Measurements from ENCODE around the gene ANKRD62. TPM values are rescaled to one million over a fixed set of nuclear protein-coding genes. Genes with fewer than 3 reads are reported as not detected.

The ANKRD62 gene
- total and polyA plus RNA-seq, 4 donors, result under 0.01 TPM; not detected in 3

GRCh38 chr18:12085786-12086185 lies 7.9 kb upstream of the ANKRD62 start:
- H3K4me3 ChIP-seq (ENCODE audit: low read depth in 1 of 3, low read length in 3 of 3), result no peak overlapping the region
- H3K9ac ChIP-seq (ENCODE audit: low read depth in 1 of 2, low read length in 2 of 2), result no peak overlapping the region
- TF ChIP-seq SP1 (IDR thresholded peaks at IDR 0.05) (no peak), RXRA (IDR thresholded peaks at IDR 0.05) (no peak), YY1 (IDR thresholded peaks at IDR 0.05) (no peak), MAX (IDR thresholded peaks at IDR 0.05) (no peak), GABPA (IDR thresholded peaks at IDR 0.05 in 1 of 2, conservative IDR thresholded peaks at IDR 0.05 in 1 of 2) (no peak), HNF4G (IDR thresholded peaks at IDR 0.05) (no peak), REST (IDR thresholded peaks at IDR 0.05) (no peak), HNF4A (conservative IDR thresholded peaks at IDR 0.05) (no peak), FOXA1 (IDR thresholded peaks at IDR 0.05) (no peak), FOXA2 (IDR thresholded peaks at IDR 0.05) (no peak)
- no peaks in the 10 kb centered on the region for H3K9me3 ChIP-seq (ENCODE audit: control insufficient read depth in 4 of 4, low read length in 3 of 4)
- no peaks in the 10 kb centered on the region for H3K4me1 ChIP-seq (ENCODE audit: control insufficient read depth in 4 of 4, insufficient read depth in 4 of 4, low read length in 3 of 4)
- no peak overlapping the region for H3K27ac ChIP-seq (ENCODE audit: low read depth in 1 of 2, low read length in 2 of 2)
- H3K27me3 ChIP-seq (ENCODE audit: control insufficient read depth in 4 of 4, insufficient read depth in 4 of 4, low read length in 3 of 4), result no peaks in the 10 kb centered on the region
- H3K36me3 ChIP-seq (ENCODE audit: control insufficient read depth in 4 of 4, insufficient read depth in 3 of 4, low read depth in 1 of 4, low read length in 3 of 4), result no peaks in the 10 kb centered on the region
- DNase-seq (ENCODE audit: low spot score), result no peak
- 98% methylated on average over 4 of the region's 4 CpGs for WGBS

GRCh38 chr18:12086249-12086648 lies 7.4 kb upstream of the ANKRD62 start:
- WGBS, result 77% methylated on average over 5 of the region's 5 CpGs
- Histone ChIP-seq H3K27me3 (ENCODE audit: control insufficient read depth in 4 of 4, insufficient read depth in 4 of 4, low read length in 3 of 4) (no peaks in the 10 kb centered on the region), H3K4me3 (ENCODE audit: low read depth in 1 of 3, low read length in 3 of 3) (no peak overlapping the region), H3K9me3 (ENCODE audit: control insufficient read depth in 4 of 4, low read length in 3 of 4) (no peaks in the 10 kb centered on the region), H3K9ac (ENCODE audit: low read depth in 1 of 2, low read length in 2 of 2) (no peak overlapping the region), H3K4me1 (ENCODE audit: control insufficient read depth in 4 of 4, insufficient read depth in 4 of 4, low read length in 3 of 4) (no peaks in the 10 kb centered on the region), H3K27ac (ENCODE audit: low read depth in 1 of 2, low read length in 2 of 2) (no peak overlapping the region), H3K36me3 (ENCODE audit: control insufficient read depth in 4 of 4, insufficient read depth in 3 of 4, low read depth in 1 of 4, low read length in 3 of 4) (no peaks in the 10 kb centered on the region)
- no peak for DNase-seq (ENCODE audit: low spot score)
- TF ChIP-seq CTCF (IDR thresholded peaks at IDR 0.05; ENCODE audit: low read depth, low read length, missing input control) (no peak), FOXA2 (IDR thresholded peaks at IDR 0.05) (no peak), FOXA1 (IDR thresholded peaks at IDR 0.05) (no peak), SP1 (IDR thresholded peaks at IDR 0.05) (no peak), MAX (IDR thresholded peaks at IDR 0.05) (no peak), ATF3 (IDR thresholded peaks at IDR 0.05) (no peak), NR2F2 (IDR thresholded peaks at IDR 0.05) (no peak), EGR1 (IDR thresholded peaks at IDR 0.05; ENCODE audit: low read depth in 2 of 2) (no peak), GABPA (IDR thresholded peaks at IDR 0.05 in 1 of 2, conservative IDR thresholded peaks at IDR 0.05 in 1 of 2) (no peak), RXRA (IDR thresholded peaks at IDR 0.05) (no peak), TAF1 (conservative IDR thresholded peaks at IDR 0.05) (no peak), RAD21 (IDR thresholded peaks at IDR 0.05) (no peak)
